GM10847 (cell line): ENCODE results near the gene SLC17A5.

Experiments used
- POLR2A ChIP-seq: IDR thresholded peaks from 2 replicates; pipeline ENCODE4 v1.6.1; 2011; ENCODE audit not compliant: insufficient read length; ENCODE audit errors: extremely low read depth

Gene SLC17A5

GRCh38 chr6:73675466-73676098 lies 21.8 kb upstream of the SLC17A5 start:
- no peak for TF ChIP-seq POLR2A

GRCh38 chr6:73671911-73672685 lies 18.3 kb upstream of the SLC17A5 start:
- no peak for TF ChIP-seq POLR2A

GRCh38 chr6:73669005-73669404 lies 15.2 kb upstream of the SLC17A5 start:
- TF ChIP-seq POLR2A, result no peak

GRCh38 chr6:73667798-73668197 lies 14.0 kb upstream of the SLC17A5 start:
- TF ChIP-seq POLR2A, result no peak

- no peak for TF ChIP-seq POLR2A
Measured at GRCh38 chr6:73666393-73666792, 12.6 kb upstream of the SLC17A5 start.

- no peak for TF ChIP-seq POLR2A
Measured at GRCh38 chr6:73665686-73666319, 12.0 kb upstream of the SLC17A5 start.

- no peak for TF ChIP-seq POLR2A
Measured at GRCh38 chr6:73664701-73665100, 10.9 kb upstream of the SLC17A5 start.

GRCh38 chr6:73657201-73657600 lies 3.4 kb upstream of the SLC17A5 start:
- TF ChIP-seq POLR2A, result no peak

- TF ChIP-seq POLR2A, result no peak
Measured at GRCh38 chr6:73656531-73657145, 2.8 kb upstream of the SLC17A5 start.

GRCh38 chr6:73655341-73655917 lies 1.6 kb upstream of the SLC17A5 start:
- TF ChIP-seq POLR2A, result no peak

GRCh38 chr6:73652637-73653570 lies 888 bp downstream of the SLC17A5 start:
- no peak for TF ChIP-seq POLR2A

GRCh38 chr6:73649783-73650182 lies 4.0 kb downstream of the SLC17A5 start:
- no peak for TF ChIP-seq POLR2A

- TF ChIP-seq POLR2A, result no peak
Measured at GRCh38 chr6:73648166-73648565, 5.6 kb downstream of the SLC17A5 start.

GRCh38 chr6:73644941-73645591 lies 8.7 kb downstream of the SLC17A5 start:
- TF ChIP-seq POLR2A, result no peak
